H9 (cell line): ENCODE data around the gene ARHGAP45. TPM values are rescaled to one million over a fixed set of nuclear protein-coding genes. Genes with fewer than 3 reads are reported as not detected.
A peak's percentile ranks its signal among the peaks of the same experiment; 100 is the strongest.

Experiments used
- DNase-seq: peaks from one replicate; pipeline ENCODE4 v3.0.0-alpha.2; 2017
- H2AFZ ChIP-seq: one replicate; pipeline ENCODE4 v1.6.1; 2013; ENCODE audit warnings: mild to moderate bottlenecking, low read length, control low read depth, moderate library complexity
- H2AK5ac ChIP-seq: 2 replicates; pipeline ENCODE4 v1.6.1; 2013; ENCODE audit warnings: low read length, control low read depth, mixed read lengths; ENCODE audit not compliant: insufficient read length
- H2BK120ac ChIP-seq: one replicate; pipeline ENCODE4 v1.6.1; 2013; ENCODE audit warnings: low read depth, mild to moderate bottlenecking, low read length, control low read depth, inconsistent platforms; ENCODE audit not compliant: poor library complexity, severe bottlenecking
- H2BK12ac ChIP-seq: 2 replicates; pipeline ENCODE4 v1.6.1; 2013; ENCODE audit warnings: low read length, control low read depth, mixed read lengths, low read depth; ENCODE audit not compliant: insufficient read length
- H2BK15ac ChIP-seq: 2 replicates; pipeline ENCODE4 v1.6.1; 2013; ENCODE audit warnings: low read depth, low read length, control low read depth
- H2BK20ac ChIP-seq: one replicate; pipeline ENCODE4 v1.6.1; 2013; ENCODE audit warnings: low read depth, mild to moderate bottlenecking, low read length, control low read depth, inconsistent platforms; ENCODE audit not compliant: poor library complexity, severe bottlenecking
- H2BK5ac ChIP-seq: 2 replicates; pipeline ENCODE4 v1.6.1; 2013; ENCODE audit warnings: low read length, control low read depth, mixed read lengths; ENCODE audit not compliant: insufficient read length
- H3K14ac ChIP-seq: 2 replicates; pipeline ENCODE4 v1.6.1; 2013; ENCODE audit warnings: low read length, control low read depth; ENCODE audit not compliant: insufficient read depth
- H3K18ac ChIP-seq: 2 replicates; pipeline ENCODE4 v1.6.1; 2013; ENCODE audit warnings: low read depth, mild to moderate bottlenecking, mixed read lengths, low read length, control low read depth; ENCODE audit not compliant: insufficient read length
- H3K23ac ChIP-seq: 2 replicates; pipeline ENCODE4 v1.6.1; 2013; ENCODE audit warnings: low read length, control low read depth, mixed read lengths, low read depth; ENCODE audit not compliant: insufficient read length
- H3K23me2 ChIP-seq: 2 replicates; pipeline ENCODE4 v1.6.1; 2013; ENCODE audit warnings: low read depth, mild to moderate bottlenecking, mixed read lengths, low read length, control low read depth; ENCODE audit not compliant: insufficient read length, poor library complexity, severe bottlenecking
- H3K27ac ChIP-seq: 2 replicates; pipeline ENCODE4 v1.5.1; 2013; ENCODE audit warnings: low read length, control low read depth, mixed read lengths, low read depth; ENCODE audit not compliant: insufficient read length
- H3K27me3 ChIP-seq: 2 replicates; pipeline ENCODE4 v1.6.1; 2013; ENCODE audit warnings: low read length, control low read depth, inconsistent platforms; ENCODE audit not compliant: insufficient read depth
- H3K4ac ChIP-seq: 2 replicates; pipeline ENCODE4 v1.6.1; 2013; ENCODE audit warnings: low read depth, mild to moderate bottlenecking, control low read depth, inconsistent platforms, low read length, moderate library complexity
- H3K4me1 ChIP-seq: 2 replicates; pipeline ENCODE4 v1.6.1; 2013; ENCODE audit warnings: low read length, control low read depth, inconsistent platforms; ENCODE audit not compliant: insufficient read depth
- H3K4me2 ChIP-seq: 2 replicates; pipeline ENCODE4 v1.6.1; 2013; ENCODE audit warnings: low read length, control low read depth, mixed read lengths; ENCODE audit not compliant: insufficient read length, insufficient read depth
- H3K56ac ChIP-seq: 2 replicates; pipeline ENCODE4 v1.6.1; 2013; ENCODE audit warnings: low read depth, mild to moderate bottlenecking, mixed read lengths, low read length, control low read depth; ENCODE audit not compliant: insufficient read length
- H3K79me1 ChIP-seq: 2 replicates; pipeline ENCODE4 v1.6.1; 2013; ENCODE audit warnings: low read depth, mild to moderate bottlenecking, moderate library complexity, low read length, control low read depth, inconsistent platforms; ENCODE audit not compliant: insufficient read depth, poor library complexity, severe bottlenecking
- H3K79me2 ChIP-seq: 2 replicates; pipeline ENCODE4 v1.6.1; 2013; ENCODE audit warnings: low read length, control low read depth, inconsistent platforms; ENCODE audit not compliant: insufficient read depth
- H3K9ac ChIP-seq: 2 replicates; pipeline ENCODE4 v1.6.1; 2013; ENCODE audit warnings: low read length, control low read depth, mixed read lengths; ENCODE audit not compliant: insufficient read length; ENCODE audit errors: extremely low read depth
- H3K9me3 ChIP-seq: one replicate; pipeline ENCODE4 v1.6.1; 2013; ENCODE audit warnings: low read depth, low read length, inconsistent platforms; ENCODE audit not compliant: control insufficient read depth
- H3T11ph ChIP-seq: one replicate; pipeline ENCODE4 v1.6.1; 2013; ENCODE audit warnings: mild to moderate bottlenecking, low read length, control low read depth, inconsistent platforms
- H4K20me1 ChIP-seq: one replicate; pipeline ENCODE4 v1.6.1; 2013; ENCODE audit not compliant: control insufficient read depth, insufficient read length, insufficient read depth
- H4K5ac ChIP-seq: 2 replicates; pipeline ENCODE4 v1.6.1; 2013; ENCODE audit warnings: low read depth, mild to moderate bottlenecking, mixed read lengths, low read length, control low read depth; ENCODE audit not compliant: insufficient read length
- H4K8ac ChIP-seq: replicated peaks from 2 replicates; pipeline ENCODE4 v1.6.1; 2013; ENCODE audit warnings: low read length, control low read depth, mixed read lengths, low read depth; ENCODE audit not compliant: insufficient read length
- H4K91ac ChIP-seq: 2 replicates; pipeline ENCODE4 v1.6.1; 2013; ENCODE audit warnings: low read depth, mild to moderate bottlenecking, moderate library complexity, mixed read lengths, low read length, control low read depth; ENCODE audit not compliant: insufficient read length
- H3K27ac Mint-ChIP-seq, 3 experiments: 2 replicates in 2 of 3; 3 replicates in 1 of 3; pipeline ENCODE4 v1.8.0; 2020 to 2021; ENCODE audit warnings: mixed read lengths in 3 of 3, mild to moderate bottlenecking in 1 of 3, moderate library complexity in 1 of 3
- H3K27me3 Mint-ChIP-seq: 2 replicates; pipeline ENCODE4 v1.8.0; 2021; ENCODE audit warnings: low read depth, mild to moderate bottlenecking, moderate library complexity, mixed read lengths
- H3K36me3 Mint-ChIP-seq, 3 experiments: 2 replicates in 2 of 3; 3 replicates in 1 of 3; pipeline ENCODE4 v1.8.0; 2020 to 2021; ENCODE audit warnings: low read depth in 3 of 3, mixed read lengths in 3 of 3; ENCODE audit not compliant: insufficient read depth in 1 of 3
- H3K4me1 Mint-ChIP-seq, 2 experiments: 2 replicates each; pipeline ENCODE4 v1.8.0; 2020; ENCODE audit warnings: mixed read lengths in 2 of 2
- H3K4me3 Mint-ChIP-seq, 2 experiments: 2 replicates in 1 of 2; 3 replicates in 1 of 2; pipeline ENCODE4 v1.8.0; 2020 to 2021; ENCODE audit warnings: mild to moderate bottlenecking in 2 of 2, mixed read lengths in 2 of 2, moderate library complexity in 1 of 2
- H3K9me3 Mint-ChIP-seq, 2 experiments: 2 replicates in 1 of 2; 3 replicates in 1 of 2; pipeline ENCODE4 v1.8.0; 2020; ENCODE audit warnings: mild to moderate bottlenecking in 2 of 2, mixed read lengths in 2 of 2, moderate library complexity in 1 of 2
- WGBS: extraction: QIAGEN DNeasy Blood & Tissue Kit; methylation state at CpG from one replicate; pipeline ENCODE4 v1.1.7; 2013; ENCODE audit warnings: missing lambda C conversion rate, low lambda C conversion rate, mixed read lengths; ENCODE audit not compliant: insufficient read length; ENCODE audit errors: extremely low coverage; 5-methylcytosine and 5-hydroxymethylcytosine counted together
- total RNA-seq: library from RNA; stranded (reverse); gene quantifications from 2 replicates; pipeline ENCODE4 v1.2.1, GENCODE V29; 2021
- TF ChIP-seq, protein P1 (sequence below): fragments of 200-600 bp; sonication (generic); conservative IDR thresholded peaks from 3 replicates; pipeline ENCODE4 v1.8.0; 2021; ENCODE audit warnings: antibody characterized with exemption, mild to moderate bottlenecking

Gene ARHGAP45
- total RNA-seq, 1 experiment from 2014 or later = 39.8 TPM

GRCh38 chr19:1103708-1104310 lies 36.8 kb downstream of the ARHGAP45 start, which contains the start of gene GPX4:
Gene GPX4 (plus strand): TSS chr19:1103994. CDS start chr19:1104044, 50 bp downstream.
- Mint-ChIP-seq H3K36me3 (peaks cover 0 to 18% (median 7%) of the 10 kb centered on the region in 3 experiments; a peak in 4 of 7 replicates), H3K9me3 (peaks cover 0 to 3% of the 10 kb centered on the region in 2 experiments; a peak in 1 of 5 replicates), H3K27me3 (no peaks in the 10 kb centered on the region; the same call in 1 of the 2 replicates), H3K4me3 (peak within 1 kb of the TSS; percentile 76 to 78), H3K4me1 (peaks cover 8 to 18% of the 10 kb centered on the region in 2 experiments), H3K27ac (peak within 1 kb of the TSS in 2 of 3 experiments; percentile 36 to 83; a peak in 2 of 7 replicates)
- H3K4me2 ChIP-seq = peak within 1 kb of the TSS; percentile 51
- H4K5ac ChIP-seq = no peak within 1 kb of the TSS
- H3K79me2 ChIP-seq = no peaks in the 10 kb centered on the region; the same call in 1 of the 2 replicates
- DNase-seq = peak; percentile 99
- no peaks in the 10 kb centered on the region for H3K23me2 ChIP-seq
- no peak within 1 kb of the TSS for H2BK120ac ChIP-seq
- H3K27ac ChIP-seq = no peak within 1 kb of the TSS
- H4K91ac ChIP-seq = no peak within 1 kb of the TSS
- no peaks in the 10 kb centered on the region for H3K27me3 ChIP-seq
- H2BK5ac ChIP-seq = no peak within 1 kb of the TSS
- H3K79me1 ChIP-seq = no peaks in the 10 kb centered on the region
- no peaks in the 10 kb centered on the region for H3K9me3 ChIP-seq
- no peak within 1 kb of the TSS for H4K8ac ChIP-seq
- no peak within 1 kb of the TSS for H2AK5ac ChIP-seq
- no peak within 1 kb of the TSS for H3K4ac ChIP-seq
- H2BK12ac ChIP-seq = no peak within 1 kb of the TSS
- peak within 1 kb of the TSS; percentile 65 for H3K9ac ChIP-seq
- no CpG with 5 or more reads among the region's 75 CpGs for WGBS
- TF ChIP-seq, protein P1, sequence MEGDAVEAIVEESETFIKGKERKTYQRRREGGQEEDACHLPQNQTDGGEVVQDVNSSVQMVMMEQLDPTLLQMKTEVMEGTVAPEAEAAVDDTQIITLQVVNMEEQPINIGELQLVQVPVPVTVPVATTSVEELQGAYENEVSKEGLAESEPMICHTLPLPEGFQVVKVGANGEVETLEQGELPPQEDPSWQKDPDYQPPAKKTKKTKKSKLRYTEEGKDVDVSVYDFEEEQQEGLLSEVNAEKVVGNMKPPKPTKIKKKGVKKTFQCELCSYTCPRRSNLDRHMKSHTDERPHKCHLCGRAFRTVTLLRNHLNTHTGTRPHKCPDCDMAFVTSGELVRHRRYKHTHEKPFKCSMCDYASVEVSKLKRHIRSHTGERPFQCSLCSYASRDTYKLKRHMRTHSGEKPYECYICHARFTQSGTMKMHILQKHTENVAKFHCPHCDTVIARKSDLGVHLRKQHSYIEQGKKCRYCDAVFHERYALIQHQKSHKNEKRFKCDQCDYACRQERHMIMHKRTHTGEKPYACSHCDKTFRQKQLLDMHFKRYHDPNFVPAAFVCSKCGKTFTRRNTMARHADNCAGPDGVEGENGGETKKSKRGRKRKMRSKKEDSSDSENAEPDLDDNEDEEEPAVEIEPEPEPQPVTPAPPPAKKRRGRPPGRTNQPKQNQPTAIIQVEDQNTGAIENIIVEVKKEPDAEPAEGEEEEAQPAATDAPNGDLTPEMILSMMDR = no peak
- no peak within 1 kb of the TSS for H3T11ph ChIP-seq
- H3K14ac ChIP-seq = peak within 1 kb of the TSS; percentile 69; the same call in 1 of the 2 replicates
- H3K4me1 ChIP-seq = 0 out of 2 replicates have a peak, but pooled peaks cover 2% of the 10 kb centered on the region
- H4K20me1 ChIP-seq = no peaks in the 10 kb centered on the region
- no peak within 1 kb of the TSS for H3K56ac ChIP-seq
- no peak within 1 kb of the TSS for H2AFZ ChIP-seq
- H2BK20ac ChIP-seq = no peak within 1 kb of the TSS
- H2BK15ac ChIP-seq = no peak within 1 kb of the TSS
- no peak within 1 kb of the TSS for H3K23ac ChIP-seq
- peak within 1 kb of the TSS; percentile 64 for H3K18ac ChIP-seq
